A549 (cell line): ENCODE measurements around the gene GXYLT2. TPM values are rescaled to one million over a fixed set of nuclear protein-coding genes. Genes with fewer than 3 reads are reported as not detected.
A peak's percentile ranks its signal among the peaks of the same experiment; 100 is the strongest.

ENCODE experiments used
- ATAC-seq, 2 experiments: fragments of 200-7000 bp in 1 of 2; fragments of >200 bp in 1 of 2; cut with Nextera tagmentation in 1 of 2; cut with Tn5 transposase in 1 of 2; 3 replicates each; pipeline versions ENCODE4 v1.8.0 to v1.9.1; 2018 to 2020; ENCODE audit warnings: mild to moderate bottlenecking in 1 of 2, moderate library complexity in 1 of 2
- CTCF ChIA-PET: fragments of 300-600 bp; sonication (Branson Sonifier 250); formaldehyde crosslinking; extraction: SDS; loops from one replicate; lab custom pipeline; 2021; ENCODE audit warnings: antibody characterized with exemption, inconsistent platforms; lab: Yijun Ruan, JAX
- POLR2A ChIA-PET: fragments of 350-600 bp; formaldehyde crosslinking; extraction: SDS; loops from one replicate; lab custom pipeline; 2021; ENCODE audit warnings: antibody characterized with exemption, inconsistent platforms; lab: Yijun Ruan, JAX
- DNase-seq, 2 experiments: peaks; one replicate each; pipeline versions ENCODE4 v3.0.0 to v3.0.0-alpha.2; 2011 to 2016; ENCODE audit warnings: low read depth in 1 of 2, low spot score in 1 of 2
- FAIRE-seq: peaks from 2 replicates; lab custom pipeline; 2011; peaks lifted over from hg19 to GRCh38; lab: Jason Lieb, UNC
- H3K27ac ChIP-seq, 2 experiments: fragments of >200 bp; sonication (Bioruptor Twin); formaldehyde crosslinking; 3 replicates each; pipeline ENCODE4 v1.5.1; 2016 to 2017
- H3K4me1 ChIP-seq: fragments of >200 bp; sonication (Bioruptor Twin); formaldehyde crosslinking; 3 replicates; pipeline ENCODE4 v1.6.1; 2016
- H3K4me2 ChIP-seq: fragments of >200 bp; sonication (Bioruptor Twin); formaldehyde crosslinking; 3 replicates; pipeline ENCODE4 v1.6.1; 2016
- H3K4me3 ChIP-seq: fragments of >200 bp; sonication (Bioruptor Twin); formaldehyde crosslinking; 3 replicates; pipeline ENCODE4 v1.5.1; 2016
- H3K9me3 ChIP-seq: fragments of >200 bp; sonication (Bioruptor Twin); formaldehyde crosslinking; 3 replicates; pipeline ENCODE4 v1.6.1; 2016
- CBX2 ChIP-seq: fragments of 200-600 bp; sonication (generic); IDR thresholded peaks from 2 replicates; pipeline ENCODE4 v1.6.1; 2016; ENCODE audit warnings: low read depth, mild to moderate bottlenecking, borderline replicate concordance
- CBX8 ChIP-seq: fragments of 200-600 bp; sonication (generic); IDR thresholded peaks from 2 replicates; pipeline ENCODE4 v1.6.1; 2016
- CHD2 ChIP-seq: fragments of 150-350 bp; IDR thresholded peaks from 2 replicates; pipeline ENCODE4 v1.6.1; 2014; ENCODE audit warnings: low read length; ENCODE audit not compliant: partially characterized antibody
- CHD4 ChIP-seq: fragments of 200-600 bp; sonication (generic); IDR thresholded peaks from 2 replicates; pipeline ENCODE4 v1.6.1; 2016; ENCODE audit warnings: antibody characterized with exemption, mild to moderate bottlenecking, borderline replicate concordance
- CTCF ChIP-seq: fragments of >200 bp; sonication (Bioruptor Twin); formaldehyde crosslinking; IDR thresholded peaks from 3 replicates; pipeline ENCODE4 v1.5.1; 2016
- ELK1 ChIP-seq: fragments of 150-350 bp; IDR thresholded peaks from 2 replicates; pipeline ENCODE4 v1.6.1; 2014; ENCODE audit warnings: low read depth, mild to moderate bottlenecking, low read length
- ESRRA ChIP-seq: fragments of 150-350 bp; IDR thresholded peaks from 2 replicates; pipeline ENCODE4 v1.6.1; 2014; ENCODE audit warnings: mild to moderate bottlenecking, low read length, borderline replicate concordance
- FOXS1 ChIP-seq: fragments of 250-450 bp; sonication (Bioruptor Pico); IDR thresholded peaks from 2 replicates; pipeline ENCODE4 v1.5.0; 2020; ENCODE audit warnings: mild to moderate bottlenecking, moderate library complexity
- HOXB13 ChIP-seq: fragments of 250-450 bp; sonication (Bioruptor Pico); IDR thresholded peaks from 2 replicates; pipeline ENCODE4 v1.5.0; 2020; ENCODE audit warnings: low read depth, mild to moderate bottlenecking, moderate library complexity
- HOXB5 ChIP-seq: fragments of 250-450 bp; sonication (Bioruptor Pico); IDR thresholded peaks from 2 replicates; pipeline ENCODE4 v1.5.0; 2020; ENCODE audit warnings: mild to moderate bottlenecking, moderate library complexity
- JUN ChIP-seq, 2 experiments: fragments of >200 bp; sonication (Bioruptor Twin); formaldehyde crosslinking; IDR thresholded peaks; 2 replicates in 1 of 2; 3 replicates in 1 of 2; pipeline ENCODE4 v1.6.1; 2016 to 2017
- KDM5A ChIP-seq: fragments of 200-600 bp; sonication (generic); IDR thresholded peaks from 2 replicates; pipeline ENCODE4 v1.6.1; 2016; ENCODE audit warnings: antibody characterized with exemption, mild to moderate bottlenecking
- MAFK ChIP-seq: fragments of 450-650 bp; IDR thresholded peaks from 2 replicates; pipeline ENCODE4 v1.6.1; 2014; ENCODE audit not compliant: partially characterized antibody
- MAX ChIP-seq: IDR thresholded peaks from 2 replicates; pipeline ENCODE4 v1.6.1; 2012
- NR3C1 ChIP-seq: fragments of >200 bp; sonication (Bioruptor Twin); formaldehyde crosslinking; IDR thresholded peaks from 3 replicates; pipeline ENCODE4 v1.6.1; 2017
- POLR2A ChIP-seq: IDR thresholded peaks from 2 replicates; pipeline ENCODE4 v1.6.1; 2012; ENCODE audit warnings: mild to moderate bottlenecking, low read length
- RARB ChIP-seq: fragments of 250-450 bp; sonication (Bioruptor Pico); IDR thresholded peaks from 2 replicates; pipeline ENCODE4 v1.8.0; 2021; ENCODE audit warnings: mild to moderate bottlenecking, moderate library complexity
- USF2 ChIP-seq: fragments of 450-650 bp; IDR thresholded peaks from 2 replicates; pipeline ENCODE4 v1.6.1; 2014; ENCODE audit warnings: antibody characterized with exemption
- WGBS: methylation state at CpG from one replicate; pipeline ENCODE4 v1.1.6; 2017; ENCODE audit errors: missing lambda C conversion rate; 5-methylcytosine and 5-hydroxymethylcytosine counted together
- polyA minus RNA-seq: library from RNA; depleted of rRNA, polyadenylated mRNA; stranded (reverse); fragments of >200 nt; gene quantifications from 2 replicates; pipeline ENCODE4 v1.2.3, GENCODE V29; 2011; rRNA and poly(A)+ RNA removed
- polyA plus RNA-seq, 4 experiments: library from polyadenylated mRNA; depleted of rRNA in 3 of 4; stranded (reverse); fragments of >200 nt; fragmentation: RNase III in 1 of 4; extraction: RNeasy Plus Mini Kit Qiagen cat#74134 plus additional on column Dnase treatment in 1 of 4; gene quantifications; 2 replicates in 3 of 4; 3 replicates in 1 of 4; pipeline ENCODE4 v1.2.3, GENCODE V29; 2011 to 2017

The GXYLT2 gene
- 3.2 and 3.3 TPM in 2 replicates for polyA plus RNA-seq (2011; rRNA removed)
- polyA plus RNA-seq (2012; cell fraction: cytosol; rRNA removed): 0.96 and 1.5 TPM in 2 replicates
- polyA plus RNA-seq (2012; cell fraction: nucleus; rRNA removed): 0.37 and 0.58 TPM in 2 replicates
- polyA plus RNA-seq (2017; fragmentation: RNase III; extraction: RNeasy Plus Mini Kit Qiagen cat#74134 plus additional on column Dnase treatment): 1.9 to 2.3 TPM (median 2.0 TPM) in 3 replicates
- polyA minus RNA-seq: 4.2 and 6.2 TPM in 2 replicates

DNA sequence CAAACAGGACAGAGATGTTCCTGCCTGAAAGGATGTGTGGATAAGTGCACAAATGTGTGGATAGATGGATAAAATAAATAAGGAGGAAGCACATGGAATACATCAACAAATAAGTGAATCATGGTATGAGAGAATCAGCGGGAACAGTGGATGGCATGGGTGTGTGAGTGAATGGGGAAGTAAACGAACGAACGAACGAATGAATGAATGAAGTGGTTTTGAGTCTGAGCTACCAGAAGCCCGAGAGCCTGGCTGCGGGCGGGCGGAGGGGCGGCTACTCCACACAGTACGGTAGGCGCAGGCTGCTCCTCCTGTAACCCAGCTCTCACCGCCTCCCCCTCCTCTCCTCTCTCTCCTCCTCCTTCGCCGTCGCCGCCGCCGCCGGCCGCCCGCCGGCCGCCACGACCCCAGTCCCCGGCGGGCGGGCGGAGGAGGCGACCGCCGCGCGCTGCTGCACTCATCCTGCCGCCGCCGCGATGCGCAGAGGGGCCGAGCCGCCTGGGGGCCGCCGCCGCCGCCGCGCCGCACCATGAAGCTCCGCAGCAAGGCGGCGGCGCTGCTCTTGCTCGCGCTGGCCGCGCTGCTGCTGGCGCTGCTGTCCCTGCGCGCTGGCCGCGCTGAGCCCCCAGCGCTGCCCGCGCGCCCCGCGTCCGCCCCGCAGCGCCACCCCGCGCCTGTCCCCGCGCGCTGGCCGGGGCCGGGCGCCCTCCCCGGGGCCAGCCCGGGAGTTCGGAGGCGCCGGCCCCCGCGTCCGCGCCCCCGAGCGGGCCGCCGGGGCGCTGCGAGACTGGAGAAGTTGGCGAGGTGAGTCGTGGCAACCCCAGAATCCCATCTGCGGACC, at the start of gene GXYLT2:
Gene GXYLT2, plus strand, starts transcription at position 342 of the 841 bp plus-strand sequence. Its CDS starts 188 bp downstream, at position 530.
- POLR2A ChIA-PET: interaction anchor here (1.3 kb wide), 1 partner anchor 37 kb away, joined by 4 read pairs; no protein-coding TSS in a partner anchor
- no peak for FAIRE-seq
- Histone ChIP-seq H3K27ac (peak within 1 kb of the TSS; percentile 76 to 96), H3K4me1 (peaks cover 29% of the 10 kb centered on the region), H3K4me3 (peak within 1 kb of the TSS; percentile 71), H3K9me3 (peaks cover 5% of the 10 kb centered on the region; the same call in 1 of the 3 replicates), H3K4me2 (peak within 1 kb of the TSS; percentile 90)
- CTCF ChIA-PET: interaction anchor here (0.6 to 3.4 kb wide), 12 partner anchors 11 to 168 kb away, joined by 3 to 22 read pairs (median 6); partner anchors contain the start of gene SHQ1
- ATAC-seq: peak; percentile 94 to 95
- 0% methylated on average over 28 of the region's 96 CpGs for WGBS
- TF ChIP-seq CHD2 (no peak), CTCF (peak; percentile 51), FOXS1 (CRISPR knock-in tag) (no peak), ESRRA (no peak), HOXB13 (CRISPR knock-in tag) (no peak), POLR2A (peak; percentile 46), CHD4 (no peak), ELK1 (no peak), JUN (IDR thresholded peaks at IDR 0.05) (peak in 1 of 2 experiments; percentile 37; a peak in 1 of 5 replicates), KDM5A (no peak), MAX (peak; percentile 10; the same call in 1 of the 2 replicates)
- DNase-seq: peak; percentile 58 to 75

GRCh38 chr3:72839057-72839456, 48.8 kb upstream of the GXYLT2 start:
- TF ChIP-seq POLR2A: no peak
- TF ChIP-seq HOXB5 (CRISPR knock-in tag): no peak
- TF ChIP-seq CBX8: no peak
- TF ChIP-seq NR3C1: no peak
- no peak for TF ChIP-seq USF2
- TF ChIP-seq RARB (CRISPR knock-in tag): no peak
- TF ChIP-seq MAFK: no peak
- TF ChIP-seq CBX2: no peak
- no peak for TF ChIP-seq HOXB13 (CRISPR knock-in tag)
- TF ChIP-seq ELK1: no peak
- CTCF ChIA-PET: interaction anchor here (0.8 kb wide), 1 partner anchor 173 kb away, joined by 3 read pairs; no protein-coding TSS in a partner anchor
- FAIRE-seq (no peak), DNase-seq (no peak), ATAC-seq (no peak)
- Histone ChIP-seq H3K9me3 (no peaks in the 10 kb centered on the region), H3K27ac (no peak overlapping the region), H3K4me3 (no peak overlapping the region), H3K4me1 (no peaks in the 10 kb centered on the region; the same call in 2 of the 3 replicates), H3K4me2 (no peak overlapping the region)
- 92% methylated on average over 3 of the region's 3 CpGs for WGBS
- POLR2A ChIA-PET: no interaction called here
